ENCODE measurements around the gene FAM114A1.

- no peak for TF ChIP-seq CTCF (IDR thresholded peaks at IDR 0.05; ENCODE audit: poor library complexity, severe bottlenecking)
- TF ChIP-seq POLR2AphosphoS5 (IDR thresholded peaks at IDR 0.05) = no peak
- TF ChIP-seq REST (IDR thresholded peaks at IDR 0.05; ENCODE audit: borderline replicate concordance) = no peak
- no peak for TF ChIP-seq TAF1 (IDR thresholded peaks at IDR 0.05; ENCODE audit: low read depth)
- no peak for TF ChIP-seq EZH2 (IDR thresholded peaks at IDR 0.05; ENCODE audit: borderline replicate concordance, insufficient read depth, low read length, poor library complexity, severe bottlenecking)
- TF ChIP-seq EP300 (conservative IDR thresholded peaks at IDR 0.05; ENCODE audit: poor library complexity, severe bottlenecking) = no peak
Observed at GRCh38 chr4:38872620-38873019, 5.0 kb downstream of the FAM114A1 start.
